Skeletal muscle cell (primary cell): ENCODE results near the gene CYP11A1.
A peak's percentile ranks its signal among the peaks of the same experiment; 100 is the strongest.
"Not testable (repeated sequence)": the region's sequence is repeated elsewhere in the genome, so short reads cannot be mapped to it uniquely, and the experiment has no call there.

Experiments used
- DNase-seq: peaks from one replicate; pipeline ENCODE4 v3.0.0-alpha.2; 2010; ENCODE audit warnings: low read depth
- H3K4me3 ChIP-seq: 2 replicates; pipeline ENCODE4 v1.5.1; 2011; ENCODE audit warnings: low read depth, mild to moderate bottlenecking, control low read depth, low read length, moderate library complexity

CYP11A1 gene

DNA sequence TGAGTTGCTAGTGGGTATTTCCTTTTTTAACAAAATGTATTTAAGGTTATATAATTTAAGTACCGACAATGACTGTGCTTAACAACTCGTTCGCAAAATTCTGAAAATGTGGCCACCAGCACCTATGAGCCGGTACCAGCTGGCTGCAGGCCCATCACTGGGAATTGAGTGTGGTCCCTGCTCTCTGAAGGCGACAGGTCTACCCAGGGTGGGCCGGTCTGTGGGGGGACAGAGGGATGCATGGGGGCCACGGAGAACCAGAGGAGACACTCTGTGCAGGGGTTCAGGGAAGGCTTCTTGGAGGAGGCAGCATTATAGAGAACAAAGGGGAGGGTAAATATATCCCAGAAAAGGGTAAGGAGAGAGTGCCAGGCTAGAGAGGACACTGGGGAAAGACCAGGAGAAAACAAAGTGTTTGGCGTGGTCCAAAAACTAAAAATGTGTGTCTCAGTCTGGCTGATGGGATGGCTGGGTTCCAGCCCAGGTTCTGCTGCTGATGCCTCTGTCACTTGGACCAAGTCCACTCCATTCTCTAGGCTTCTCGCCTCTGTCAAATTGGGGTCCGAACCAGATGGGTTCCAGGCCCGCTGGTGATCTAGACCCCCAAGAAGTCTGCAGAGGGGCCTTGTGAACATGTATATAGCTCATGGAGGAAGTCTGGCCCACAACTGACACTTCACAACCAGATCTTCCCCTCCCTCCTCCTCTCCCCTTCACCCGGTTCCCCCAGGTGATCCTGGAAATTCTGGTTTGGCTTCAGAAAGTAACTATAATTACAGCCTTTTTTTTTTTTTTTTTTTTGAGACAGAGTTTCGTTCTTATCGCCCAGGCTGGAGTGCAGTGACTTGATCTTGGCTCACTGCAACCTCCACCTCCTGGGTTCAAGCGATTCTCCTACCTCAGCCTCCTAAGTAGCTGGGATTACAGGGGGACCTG, 10.7 kb upstream of the CYP11A1 start:
- H3K4me3 ChIP-seq = no peak overlapping the region
- DNase-seq = no peak

DNA sequence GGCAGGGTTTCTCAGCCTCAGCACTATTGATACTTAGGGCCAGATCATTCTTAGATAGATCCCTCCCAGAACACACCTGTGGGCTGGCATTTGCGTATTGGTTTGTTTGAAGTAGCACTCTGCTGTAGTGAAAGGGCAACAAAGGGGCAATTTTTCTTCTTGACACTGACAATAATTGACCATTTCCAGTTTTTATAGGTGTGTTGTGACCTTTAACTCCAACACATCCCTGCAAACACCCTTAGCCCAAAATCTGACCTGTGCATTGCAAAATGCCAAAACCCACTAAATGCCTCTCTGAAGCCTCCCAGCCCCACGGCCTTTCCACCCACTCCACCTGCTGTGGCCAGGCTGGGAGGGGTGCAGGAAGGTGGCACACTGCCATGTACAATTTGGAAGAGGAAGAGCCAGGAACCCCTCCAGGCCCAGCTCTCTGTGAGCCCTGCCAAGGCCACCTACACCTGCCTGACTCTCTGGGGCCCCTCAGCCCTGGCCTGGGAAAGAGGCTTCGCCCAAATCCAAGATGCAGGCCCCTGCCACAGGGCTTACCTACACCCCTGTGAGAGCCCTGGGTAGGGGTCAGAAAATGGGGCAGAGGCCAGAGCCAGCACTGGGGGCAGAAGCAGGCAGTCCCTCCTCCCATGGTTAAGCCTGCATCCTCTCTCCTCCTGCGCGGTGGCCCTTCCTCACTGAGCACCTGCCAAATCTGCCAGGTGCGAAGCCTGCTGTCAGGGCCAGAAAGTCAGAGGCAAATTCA, 9.6 kb upstream of the CYP11A1 start:
- H3K4me3 ChIP-seq = no peak overlapping the region
- no peak for DNase-seq

DNA sequence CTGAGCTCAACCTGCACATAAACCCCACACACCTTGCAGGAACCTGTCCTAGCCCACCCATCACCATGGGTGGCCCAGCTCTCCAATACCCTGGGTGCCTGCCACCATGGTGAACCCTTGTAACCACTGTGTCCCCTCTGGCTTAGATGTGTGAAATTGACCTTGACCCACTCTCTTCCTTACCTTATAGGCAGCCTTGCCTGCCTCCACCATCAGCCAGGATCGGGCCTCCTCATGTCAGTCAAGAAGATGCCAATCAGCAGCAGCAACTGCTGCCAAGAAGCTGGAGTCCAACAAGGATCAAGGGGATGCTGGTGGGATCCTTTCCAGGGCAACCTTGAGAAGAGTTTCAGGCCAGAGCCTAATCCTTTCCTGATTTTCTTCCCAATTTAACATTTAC, 8.8 kb upstream of the CYP11A1 start:
- no peak for DNase-seq

DNA sequence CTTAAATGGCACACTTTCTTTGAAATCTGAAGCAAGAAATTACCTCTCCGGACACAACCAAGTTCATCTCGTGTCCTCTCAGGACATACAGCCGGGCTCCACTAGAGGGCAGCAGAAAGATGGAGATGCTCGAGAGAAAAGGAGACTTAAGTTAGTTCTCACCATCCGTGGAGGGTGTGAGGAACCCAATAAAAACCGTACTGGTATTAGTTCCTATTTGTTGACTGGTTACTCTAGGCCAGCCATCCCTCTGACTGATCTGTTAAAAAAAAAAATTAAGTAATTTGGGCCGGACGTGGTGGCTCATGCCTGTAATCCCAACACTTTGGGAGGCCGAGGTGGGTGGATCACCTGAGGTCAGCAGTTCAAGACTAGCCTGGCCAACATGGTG, 7.9 kb upstream of the CYP11A1 start:
- DNase-seq = no peak
- no peak overlapping the region for H3K4me3 ChIP-seq

More for the DNA sequence above, 8.8 kb upstream of the CYP11A1 start:
- H3K4me3 ChIP-seq = no peak overlapping the region

DNA sequence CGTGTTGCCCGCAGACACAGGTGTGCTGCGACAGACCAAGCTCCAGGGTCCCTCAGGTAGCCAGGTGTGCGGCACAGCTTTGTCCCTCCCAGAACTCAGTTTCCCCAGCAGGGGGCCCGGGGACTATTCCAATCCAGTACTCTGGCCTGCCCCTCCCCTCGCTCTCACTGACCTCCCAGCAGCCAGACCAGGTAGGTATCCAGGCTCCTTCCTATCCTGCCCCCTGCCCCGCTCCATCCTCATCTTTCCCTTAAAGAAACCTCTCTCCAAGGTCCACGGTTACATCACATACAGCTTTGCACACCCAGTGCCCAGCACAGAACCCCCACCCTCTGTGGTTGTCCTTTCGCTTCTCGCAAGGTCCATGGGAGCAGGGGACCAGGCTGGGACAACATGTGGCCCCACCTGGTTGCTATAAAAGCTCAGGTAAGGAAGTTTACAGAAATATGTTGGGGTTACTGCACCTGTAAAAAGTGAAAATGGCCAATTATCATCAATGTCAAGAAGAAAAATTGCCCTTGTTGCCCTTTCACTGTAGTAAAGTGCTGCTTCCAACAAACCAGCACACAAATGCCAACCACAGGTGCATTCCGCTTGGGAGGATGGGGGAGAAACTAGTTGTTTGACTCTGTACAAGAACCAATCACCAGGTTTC, 7.3 kb upstream of the CYP11A1 start:
- H3K4me3 ChIP-seq = peak overlapping the region; percentile 72
- DNase-seq = no peak

DNA sequence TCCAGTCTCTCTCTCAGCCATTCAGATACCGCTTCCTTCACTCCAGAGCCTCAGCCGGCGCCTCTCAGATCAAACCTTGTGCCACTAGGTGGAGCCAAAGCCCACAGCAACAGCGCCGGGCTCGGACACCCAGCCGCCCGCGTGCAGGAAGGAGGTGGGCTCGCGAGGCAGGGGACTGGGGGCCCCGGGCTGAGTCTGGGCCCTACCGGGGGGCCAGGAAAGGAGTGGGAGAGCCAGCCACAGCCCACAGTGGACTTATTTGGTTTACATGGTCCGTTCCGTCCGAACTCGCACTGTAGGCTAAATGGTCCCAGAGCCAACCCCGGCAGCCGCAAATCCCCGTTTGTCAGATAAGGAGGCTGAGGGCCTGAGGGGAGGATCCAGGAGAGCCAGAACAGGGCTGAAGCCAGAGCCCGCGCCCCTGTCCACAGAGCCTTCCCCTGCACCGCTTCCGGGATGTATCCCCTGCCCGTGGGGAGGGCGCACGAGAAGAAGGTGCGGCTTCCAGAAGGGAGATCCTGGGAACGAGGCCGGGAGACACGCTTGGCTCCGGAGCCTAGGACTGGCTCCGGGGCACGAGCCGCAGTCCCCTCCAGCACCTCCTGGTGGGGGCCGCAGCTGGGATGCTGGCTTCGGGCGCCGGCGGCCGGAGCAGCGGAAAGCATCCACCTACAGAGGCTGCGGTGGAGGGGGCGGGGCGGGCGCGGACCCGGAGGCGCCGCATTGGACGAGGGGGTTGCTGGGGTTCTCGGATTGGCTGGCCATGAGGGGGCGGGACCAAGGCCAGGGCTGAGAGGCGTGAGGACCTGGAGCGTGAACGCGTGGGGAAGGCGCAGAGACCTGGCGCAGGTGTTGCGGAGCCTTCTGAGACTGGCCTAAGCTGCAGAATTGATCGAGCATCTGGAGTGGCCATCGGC, 6.5 kb upstream of the CYP11A1 start:
- peak overlapping the region; percentile 72 for H3K4me3 ChIP-seq
- DNase-seq = no peak

DNA sequence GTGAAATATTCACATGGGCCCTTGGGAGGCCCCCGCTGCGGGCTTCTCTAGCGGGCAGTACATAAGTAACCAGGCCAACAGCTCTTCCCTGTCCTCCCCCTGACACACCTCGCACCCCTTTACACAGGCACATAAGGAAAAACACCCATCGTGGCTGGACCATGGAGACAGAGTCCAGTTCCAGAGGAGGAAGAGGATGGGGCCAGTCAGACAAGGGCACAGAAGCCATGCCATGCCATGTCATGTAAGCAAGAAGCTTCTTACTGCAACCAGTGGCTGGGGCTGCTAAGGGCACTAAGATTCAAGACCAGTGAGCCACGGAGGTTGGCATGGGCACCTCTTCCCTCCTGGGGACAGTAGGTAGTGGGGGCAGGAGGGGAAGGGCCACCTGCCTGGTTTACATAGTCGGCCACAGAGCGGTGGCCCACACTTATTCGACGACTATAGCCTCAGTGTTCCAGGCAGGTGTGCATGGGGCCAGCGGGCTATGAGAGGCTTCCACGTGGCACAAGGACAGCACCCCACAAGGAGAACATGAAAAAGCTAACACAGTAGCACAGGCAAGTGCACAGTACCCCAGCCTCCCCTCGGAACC, 5.7 kb upstream of the CYP11A1 start:
- H3K4me3 ChIP-seq = no peak overlapping the region
- no peak for DNase-seq

DNA sequence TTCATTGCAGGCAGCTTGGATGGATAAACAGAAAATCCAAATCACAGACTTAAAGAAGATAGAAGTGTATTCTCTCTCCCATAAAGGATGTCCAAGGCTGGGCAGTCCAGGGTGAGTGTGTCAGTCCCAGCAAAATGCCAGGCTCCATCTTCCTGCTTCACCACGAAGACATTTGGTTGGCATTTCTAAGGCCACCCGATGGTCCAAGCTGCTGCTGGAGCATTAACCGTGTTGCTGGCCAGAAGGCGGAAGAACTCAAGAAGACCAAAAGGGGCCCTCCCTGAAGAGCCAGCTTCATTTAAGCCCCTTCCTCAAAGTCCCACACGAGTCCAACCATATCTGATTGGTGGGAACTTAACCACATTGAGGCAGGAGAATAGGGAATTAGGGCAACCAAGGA, 3.0 kb upstream of the CYP11A1 start:
- H3K4me3 ChIP-seq = no peak overlapping the region
- no peak for DNase-seq

DNA sequence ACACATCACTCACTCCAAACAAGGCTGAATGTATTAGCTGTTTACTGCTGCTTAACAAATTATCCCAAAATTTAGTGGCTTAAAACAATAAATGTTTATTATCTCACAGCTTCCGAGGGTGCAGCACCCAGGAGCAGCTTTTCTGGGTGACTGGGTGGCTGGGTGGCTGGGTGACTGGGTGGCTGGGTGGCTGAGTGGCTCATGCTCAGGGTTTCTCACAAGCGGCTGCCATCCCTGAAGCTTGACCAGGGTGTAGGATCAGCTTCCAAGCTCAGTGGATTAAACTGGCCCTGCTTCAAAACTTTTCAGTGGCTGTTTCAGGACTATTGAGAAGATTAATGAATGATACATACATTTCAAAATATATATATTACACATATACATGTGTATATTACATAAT, 2.3 kb upstream of the CYP11A1 start:
- DNase-seq = no peak
- H3K4me3 ChIP-seq = no peak overlapping the region

DNA sequence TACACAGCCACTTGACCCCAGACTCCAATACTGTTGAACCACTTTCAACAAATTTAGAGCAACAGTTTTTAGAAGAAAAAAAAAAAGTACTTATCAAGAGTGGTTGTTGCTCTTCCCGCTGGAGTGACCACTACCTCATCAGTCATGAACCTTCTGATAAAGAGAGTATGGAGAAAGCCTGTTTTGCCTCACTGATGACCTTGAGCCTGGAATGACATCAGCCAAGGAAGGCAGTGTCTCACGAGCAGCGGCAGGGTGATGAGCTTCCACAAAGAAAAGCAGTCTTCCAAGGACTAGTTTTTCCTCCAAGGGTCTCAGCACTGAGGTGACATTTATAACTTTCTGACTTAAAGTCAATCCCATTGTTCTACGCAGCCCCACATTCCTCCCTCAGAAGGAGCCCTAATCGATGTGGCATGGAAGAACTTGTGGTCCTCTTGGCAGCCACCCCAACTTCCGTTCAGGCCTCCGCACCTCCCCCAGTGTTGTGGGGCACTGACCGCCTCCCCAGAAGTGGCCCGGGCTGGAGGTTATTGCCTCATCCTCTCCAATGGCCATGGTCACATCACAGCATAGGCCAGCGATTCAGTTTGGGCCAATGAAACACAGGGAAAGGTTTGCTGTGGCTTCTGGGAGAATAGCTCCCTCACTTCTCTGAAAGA, 1.8 kb upstream of the CYP11A1 start:
- no peak overlapping the region for H3K4me3 ChIP-seq
- no peak for DNase-seq

DNA sequence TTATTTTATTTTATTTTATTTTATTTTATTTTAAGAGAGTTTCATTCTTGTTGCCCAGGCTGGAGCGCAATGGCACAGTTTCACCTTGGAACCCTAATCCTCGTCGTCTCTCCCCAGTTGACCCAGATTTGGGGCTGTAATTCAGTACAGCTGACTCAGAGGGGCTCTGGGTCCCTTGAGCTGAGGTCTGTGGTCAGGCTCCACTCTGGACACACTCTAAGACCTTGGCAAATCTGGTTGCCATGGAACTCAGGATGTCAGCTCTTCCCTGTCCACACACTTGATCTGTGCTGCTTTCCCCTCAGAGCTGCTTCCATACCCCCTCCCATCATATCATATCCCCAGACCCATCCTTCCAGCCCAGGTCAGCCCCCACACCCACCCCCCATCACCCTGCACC, 675 bp upstream of the CYP11A1 start:
- no peak overlapping the region for H3K4me3 ChIP-seq
- no peak for DNase-seq

DNA sequence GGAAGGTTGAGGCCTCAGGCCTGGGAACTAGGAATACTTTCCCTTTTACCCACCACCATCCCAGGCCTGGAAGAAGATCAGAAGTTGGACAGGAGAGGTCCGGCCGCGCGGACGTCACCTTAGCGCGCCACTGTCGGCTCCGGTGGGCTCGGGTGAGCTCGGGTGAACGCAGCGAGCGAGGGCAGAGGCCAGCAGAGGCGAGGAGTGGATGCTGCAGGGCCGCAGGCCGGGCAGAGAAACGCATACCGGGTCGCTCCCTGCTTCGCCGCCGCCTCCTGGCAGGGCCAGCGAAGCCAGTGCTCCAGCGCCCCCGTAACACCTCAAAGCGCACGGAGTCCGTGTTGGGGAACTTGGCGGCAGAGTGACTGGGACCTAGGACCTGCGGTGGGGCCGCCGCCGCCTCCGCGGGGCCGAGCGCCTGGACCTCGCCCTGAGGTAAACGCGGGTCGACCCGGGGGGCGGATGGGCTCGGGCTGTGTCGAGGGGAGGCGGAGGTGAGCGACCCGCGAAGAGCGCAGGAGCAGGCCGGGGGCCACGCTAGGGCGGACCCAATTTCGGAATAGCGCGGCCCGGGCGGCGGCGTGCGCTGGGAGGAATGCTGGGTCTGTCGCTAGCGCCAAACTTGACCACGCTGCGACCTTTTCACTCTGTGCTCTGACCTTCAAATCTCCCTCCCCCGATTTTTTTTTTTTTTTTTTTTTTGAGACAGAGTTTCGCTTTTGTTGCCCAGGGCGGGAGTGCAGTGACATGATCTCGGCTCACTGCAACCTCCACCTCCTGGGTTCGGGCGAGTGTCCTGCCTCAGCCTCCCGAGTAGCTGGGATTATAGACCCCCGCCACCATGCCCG, 1.6 kb downstream of the CYP11A1 start:
- peak overlapping the region; percentile 61 for H3K4me3 ChIP-seq
- DNase-seq = no peak

DNA sequence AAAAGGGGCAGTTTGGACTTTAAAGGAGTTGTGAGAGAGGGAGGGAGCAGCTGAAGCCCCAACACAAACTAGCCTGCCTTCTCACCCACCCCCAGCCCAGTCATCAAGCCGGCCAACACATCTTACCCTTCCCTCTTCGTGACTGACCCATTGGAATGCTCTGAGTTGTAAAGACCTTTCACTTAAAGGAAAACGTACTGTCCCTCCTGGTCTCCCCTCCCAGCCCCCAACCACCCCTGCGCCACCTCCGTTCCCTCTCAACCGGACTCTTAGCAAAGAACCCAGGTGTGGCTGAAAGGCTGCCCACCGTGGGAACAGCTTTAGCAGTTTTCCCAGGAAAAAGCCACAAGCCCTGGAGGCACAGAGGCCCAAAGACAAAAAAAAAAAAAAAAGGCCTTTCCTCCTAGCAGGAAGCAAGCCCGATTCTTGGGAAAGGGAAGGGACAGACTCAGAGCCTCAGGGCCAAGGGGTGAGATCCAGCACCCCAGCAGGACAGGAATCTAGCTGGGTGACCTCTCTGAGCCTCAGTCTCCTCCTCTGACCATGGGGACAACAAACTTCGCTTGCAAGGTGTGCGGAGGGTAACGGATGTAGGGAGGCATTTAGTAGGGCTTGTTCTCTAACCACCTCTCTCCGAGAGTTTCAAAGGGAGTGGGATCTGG, 2.4 kb downstream of the CYP11A1 start:
- no peak for DNase-seq
- peak overlapping the region; percentile 61 for H3K4me3 ChIP-seq

DNA sequence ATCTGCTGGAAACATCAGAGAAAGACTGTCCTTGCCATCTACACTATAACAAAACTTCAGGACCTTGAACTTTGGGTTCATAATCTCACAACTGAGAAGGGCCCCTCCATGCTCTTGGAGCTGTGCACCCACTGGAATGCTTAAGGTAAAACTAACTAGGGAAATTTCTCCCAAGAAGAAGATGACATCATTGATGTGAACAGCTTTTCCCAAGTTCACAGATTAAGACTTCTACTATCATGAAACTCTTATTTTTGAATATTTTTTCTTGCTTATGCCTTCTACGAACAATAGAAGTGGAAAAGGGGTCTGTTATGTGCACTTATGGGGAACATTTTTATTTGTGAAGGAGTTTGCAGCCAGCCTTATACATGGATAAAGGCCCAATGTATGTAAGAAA, 5.0 kb downstream of the CYP11A1 start:
- no peak overlapping the region for H3K4me3 ChIP-seq
- no peak for DNase-seq

DNA sequence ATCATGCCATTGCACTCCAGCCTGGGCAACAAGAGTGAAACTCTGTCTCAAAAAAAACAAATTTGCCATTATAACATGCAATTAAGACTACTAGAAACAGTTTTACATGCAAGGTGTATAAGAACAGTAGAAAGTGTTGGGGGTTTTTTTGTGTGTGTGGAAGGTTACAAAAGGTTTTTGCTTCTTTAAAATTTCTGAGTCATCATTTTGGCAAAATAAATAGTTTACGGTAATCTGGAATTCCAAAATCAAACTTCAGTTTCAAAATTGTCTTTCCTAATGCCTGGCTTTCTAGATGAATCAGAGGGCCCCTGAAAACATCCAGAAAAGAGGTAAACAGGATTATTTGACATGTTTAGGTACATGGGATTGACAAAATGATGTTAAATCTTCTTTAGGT, 6.6 kb downstream of the CYP11A1 start:
- not testable (repeated sequence) for DNase-seq, H3K4me3 ChIP-seq

DNA sequence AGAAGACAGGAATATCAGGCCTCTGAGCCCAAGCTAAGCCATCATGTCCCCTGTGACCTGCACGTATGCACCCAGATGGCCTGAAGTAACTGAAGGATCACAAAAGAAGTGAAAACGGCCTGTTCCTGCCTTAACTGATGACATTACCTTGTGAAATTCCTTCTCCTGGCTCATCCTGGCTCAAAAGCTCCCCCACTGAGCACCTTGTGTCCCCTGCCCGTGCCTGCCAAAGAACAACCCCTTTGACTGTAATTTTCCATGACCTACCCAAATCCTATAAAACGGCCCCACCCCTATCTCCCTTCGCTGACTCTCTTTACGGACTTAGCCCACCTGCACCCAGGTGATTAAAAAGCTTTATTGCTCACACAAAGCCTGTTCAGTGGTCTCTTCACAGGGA, 8.1 kb downstream of the CYP11A1 start:
- DNase-seq, H3K4me3 ChIP-seq: not testable (repeated sequence)

DNA sequence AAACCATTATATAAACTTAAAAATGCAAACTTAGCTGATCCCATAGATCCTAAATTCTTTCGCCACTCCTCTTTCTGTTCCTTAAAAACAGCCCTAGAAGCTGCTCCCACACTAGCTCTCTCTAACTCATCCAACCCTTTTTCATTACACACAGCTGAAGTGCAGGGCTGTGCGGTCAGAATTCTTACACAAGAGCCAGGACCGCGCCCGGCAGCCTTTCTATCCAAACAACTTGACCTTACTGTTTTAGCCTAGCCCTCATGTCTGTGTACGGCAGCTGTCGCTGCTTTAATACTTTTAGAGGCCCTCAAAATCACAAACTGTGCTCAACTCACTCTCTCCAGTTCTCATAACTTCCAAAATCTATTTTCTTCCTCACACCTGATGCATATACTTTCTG, 9.9 kb downstream of the CYP11A1 start:
- DNase-seq, H3K4me3 ChIP-seq: not testable (repeated sequence)
